Measurements from ENCODE around the gene CRIP2. TPM values are rescaled to one million over a fixed set of nuclear protein-coding genes. Genes with fewer than 3 reads are reported as not detected.
A peak's percentile ranks its signal among the peaks of the same experiment; 100 is the strongest.

The CRIP2 gene
- total RNA-seq, 4 donors from 2014 or later, result 63.4 to 177 (median 122) TPM

DNA sequence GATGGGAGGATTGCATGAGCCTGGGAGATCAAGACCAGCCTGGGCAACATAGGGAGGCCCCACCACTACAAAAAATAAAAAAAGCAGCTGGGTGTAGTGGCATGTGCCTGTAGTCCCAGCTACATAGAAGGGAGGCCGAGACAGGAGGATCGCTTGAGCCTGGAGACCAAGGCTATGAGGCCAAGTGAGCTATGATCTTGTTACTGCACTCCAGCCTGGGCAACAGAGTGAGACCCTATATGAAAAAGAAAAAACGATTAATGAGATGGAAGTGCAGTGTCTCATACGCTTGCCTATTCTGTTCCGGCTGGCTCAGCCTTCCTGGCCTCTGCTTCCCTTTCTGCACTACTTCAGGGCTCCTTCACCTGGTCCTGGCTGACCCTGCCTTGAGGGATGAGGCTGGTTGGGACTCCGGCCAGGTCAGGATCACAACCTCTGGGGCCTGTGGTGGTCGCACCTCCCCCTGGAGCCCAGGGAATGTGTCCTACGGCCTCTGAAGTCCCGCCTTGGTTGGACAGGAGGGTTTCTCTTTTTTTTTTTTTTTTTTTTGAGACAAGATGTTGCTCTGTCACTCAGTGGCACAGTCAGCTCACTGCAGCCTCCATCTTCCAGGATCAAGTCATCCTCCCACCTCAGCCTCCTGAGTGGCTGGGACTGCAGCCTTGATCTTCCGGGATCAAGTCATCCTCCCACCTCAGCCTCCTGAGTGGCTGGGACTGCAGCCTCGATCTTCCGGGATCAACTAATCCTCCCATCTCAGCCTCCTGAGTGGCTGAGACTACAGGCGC, 27.1 kb downstream of the CRIP2 start:
- DNase-seq (ENCODE audit: low spot score) (no peak), ATAC-seq (ENCODE audit: low FRiP score) (no peak)

GRCh38 chr14:105502446-105503295, 28.1 kb downstream of the CRIP2 start:
- no peak for DNase-seq (ENCODE audit: low spot score)
- no peak for TF ChIP-seq CTCF (IDR thresholded peaks at IDR 0.05)
- ATAC-seq (ENCODE audit: low FRiP score), result no peak

More for the DNA sequence above, 27.1 kb downstream of the CRIP2 start:
- TF ChIP-seq CTCF (IDR thresholded peaks at IDR 0.05), result no peak

GRCh38 chr14:105503296-105503640, 28.6 kb downstream of the CRIP2 start:
- DNase-seq (ENCODE audit: low spot score) (no peak), ATAC-seq (ENCODE audit: low FRiP score) (no peak)
- no peak for TF ChIP-seq CTCF (IDR thresholded peaks at IDR 0.05)

DNA sequence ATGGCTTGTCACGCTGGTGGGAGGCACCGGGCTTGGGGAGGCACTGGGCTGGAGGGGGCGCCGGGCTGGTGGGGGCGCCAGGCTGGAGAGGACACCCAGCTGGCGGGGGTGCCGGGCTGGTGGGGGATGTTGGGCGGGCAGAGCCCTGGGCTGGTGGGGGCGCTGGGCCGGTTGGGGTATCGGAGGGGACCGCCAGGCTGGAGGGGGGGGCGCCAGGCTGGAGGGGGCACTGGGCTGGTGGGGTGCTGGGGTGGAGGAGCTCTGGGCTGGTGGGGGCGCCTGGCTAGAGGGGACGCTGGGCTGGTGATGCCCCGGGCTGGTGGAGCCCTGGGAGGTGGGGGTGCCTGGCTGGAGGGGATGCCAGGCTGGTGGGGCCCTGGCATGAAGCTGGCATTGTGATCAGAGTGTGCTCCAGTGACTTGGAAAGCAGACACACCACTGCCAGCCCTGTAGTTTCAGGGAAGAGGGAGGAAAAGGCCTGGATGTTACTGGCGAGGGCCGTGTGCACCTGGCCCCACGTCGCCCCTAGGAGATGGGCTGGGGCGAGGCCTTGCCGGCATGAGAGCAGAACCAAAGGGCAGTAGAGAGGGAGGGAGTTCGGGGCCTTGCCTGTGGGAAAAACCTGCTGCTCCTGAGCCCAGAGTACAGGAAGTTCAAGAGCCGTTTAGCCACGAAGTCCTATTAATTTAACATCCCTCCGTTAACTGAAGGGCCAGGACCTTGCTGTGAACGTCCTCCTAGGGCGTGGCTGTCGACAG, 29.5 kb downstream of the CRIP2 start:
- DNase-seq (ENCODE audit: low spot score) (no peak), ATAC-seq (ENCODE audit: low FRiP score) (no peak)
- no peak for TF ChIP-seq CTCF (IDR thresholded peaks at IDR 0.05)

DNA sequence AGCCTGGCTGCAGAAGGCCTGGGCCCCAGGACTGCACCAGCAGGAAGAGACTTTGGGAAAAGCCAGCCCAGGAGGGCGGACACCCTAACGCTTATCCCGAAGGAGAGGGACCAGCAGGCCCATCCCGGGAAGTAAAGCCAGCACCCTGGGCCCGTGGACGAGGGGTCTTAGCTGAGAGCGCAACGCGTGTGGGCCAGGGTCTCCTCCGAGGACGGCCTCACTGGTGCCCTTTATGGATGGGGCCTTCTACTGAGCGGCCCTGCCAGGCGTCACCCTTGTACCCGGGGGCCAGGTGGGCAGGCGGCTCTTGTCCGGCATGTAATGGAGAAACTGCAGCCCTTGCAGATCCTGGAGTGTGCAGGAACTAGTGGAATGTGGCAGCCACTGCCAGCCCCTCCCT, 30.5 kb downstream of the CRIP2 start:
- ATAC-seq (ENCODE audit: low FRiP score) (no peak), DNase-seq (ENCODE audit: low spot score) (no peak)
- no peak for TF ChIP-seq CTCF (IDR thresholded peaks at IDR 0.05)

DNA sequence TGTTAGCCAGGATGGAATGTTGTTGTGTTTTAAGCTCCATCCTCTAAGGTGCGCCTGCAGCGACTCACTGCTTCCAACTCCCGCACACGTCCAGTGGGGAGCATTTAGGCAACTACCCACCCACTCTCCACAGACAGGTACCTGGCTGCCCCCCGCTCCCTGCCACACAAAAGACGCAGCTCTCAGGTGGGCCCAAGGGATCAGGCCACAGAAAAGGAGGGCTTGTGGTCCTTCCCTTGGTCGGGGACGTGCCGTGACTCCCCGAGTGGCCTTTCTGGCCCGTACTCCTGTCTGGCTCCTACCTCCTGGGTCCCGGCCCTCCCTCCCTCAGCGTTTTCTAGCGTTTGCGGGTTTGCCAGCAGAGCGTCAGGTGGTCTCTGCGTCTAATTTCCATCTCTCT, 32.6 kb downstream of the CRIP2 start:
- ATAC-seq (ENCODE audit: low FRiP score) (no peak), DNase-seq (ENCODE audit: low spot score) (peak; percentile 14)
- TF ChIP-seq CTCF (IDR thresholded peaks at IDR 0.05), result no peak
